ENCODE data around the gene CAMTA1.
"Not testable (repeated sequence)": the region's sequence is repeated elsewhere in the genome, so short reads cannot be mapped to it uniquely, and the experiment has no call there.

The CAMTA1 gene
- 16.1 to 17.5 reads per million in 2 donors for total RNA-seq

- DNase-seq, result peak; percentile 96
Observed at GRCh38 chr1:6785318-6785727, at the start of gene CAMTA1. CAMTA1 (plus strand) TSS chr1:6785454; CDS start chr1:6785531, 77 bp downstream.

- DNase-seq, result no peak
Observed at GRCh38 chr1:6738987-6739676, 46.1 kb upstream of the CAMTA1 start.

GRCh38 chr1:6742676-6743188 is 42.5 kb upstream of the CAMTA1 start:
- not testable (repeated sequence) for DNase-seq

GRCh38 chr1:6743189-6744101 is 41.8 kb upstream of the CAMTA1 start:
- no peak for DNase-seq

- no peak for DNase-seq
Observed at GRCh38 chr1:6745073-6745472, 40.2 kb upstream of the CAMTA1 start.

GRCh38 chr1:6747674-6748073 is 37.6 kb upstream of the CAMTA1 start:
- DNase-seq, result no peak

GRCh38 chr1:6750490-6750889 is 34.8 kb upstream of the CAMTA1 start:
- no peak for DNase-seq

GRCh38 chr1:6753320-6754140 is 31.7 kb upstream of the CAMTA1 start:
- DNase-seq, result no peak

- DNase-seq, result no peak
Observed at GRCh38 chr1:6756457-6756856, 28.8 kb upstream of the CAMTA1 start.

GRCh38 chr1:6757719-6758435 is 27.4 kb upstream of the CAMTA1 start:
- no peak for DNase-seq

- DNase-seq, result no peak
Observed at GRCh38 chr1:6761196-6761737, 24.0 kb upstream of the CAMTA1 start.

- DNase-seq, result no peak
Observed at GRCh38 chr1:6762060-6762459, 23.2 kb upstream of the CAMTA1 start.

- DNase-seq, result no peak
Observed at GRCh38 chr1:6770751-6771440, 14.4 kb upstream of the CAMTA1 start.

GRCh38 chr1:6771441-6771769 is 13.8 kb upstream of the CAMTA1 start:
- no peak for DNase-seq

GRCh38 chr1:6774381-6774780 is 10.9 kb upstream of the CAMTA1 start:
- DNase-seq, result no peak

GRCh38 chr1:6775261-6776043 is 9.8 kb upstream of the CAMTA1 start:
- no peak for DNase-seq

- no peak for DNase-seq
Observed at GRCh38 chr1:6776389-6776788, 8.9 kb upstream of the CAMTA1 start.

- no peak for DNase-seq
Observed at GRCh38 chr1:6776895-6777294, 8.4 kb upstream of the CAMTA1 start.

- DNase-seq, result no peak
Observed at GRCh38 chr1:6777813-6778212, 7.4 kb upstream of the CAMTA1 start.

GRCh38 chr1:6779089-6779805 is 6.0 kb upstream of the CAMTA1 start:
- no peak for DNase-seq

Measured in activated gamma-delta T cell (primary cell).